ENCODE measurements around the gene AIFM2.
"Not testable (repeated sequence)": the region's sequence is repeated elsewhere in the genome, so short reads cannot be mapped to it uniquely, and the experiment has no call there.

AIFM2 gene

GRCh38 chr10:70145666-70146488 is 13.3 kb upstream of the AIFM2 start:
- DNase-seq: peak; percentile 27

GRCh38 chr10:70145166-70145665 is 12.6 kb upstream of the AIFM2 start:
- no peak for DNase-seq

DNA sequence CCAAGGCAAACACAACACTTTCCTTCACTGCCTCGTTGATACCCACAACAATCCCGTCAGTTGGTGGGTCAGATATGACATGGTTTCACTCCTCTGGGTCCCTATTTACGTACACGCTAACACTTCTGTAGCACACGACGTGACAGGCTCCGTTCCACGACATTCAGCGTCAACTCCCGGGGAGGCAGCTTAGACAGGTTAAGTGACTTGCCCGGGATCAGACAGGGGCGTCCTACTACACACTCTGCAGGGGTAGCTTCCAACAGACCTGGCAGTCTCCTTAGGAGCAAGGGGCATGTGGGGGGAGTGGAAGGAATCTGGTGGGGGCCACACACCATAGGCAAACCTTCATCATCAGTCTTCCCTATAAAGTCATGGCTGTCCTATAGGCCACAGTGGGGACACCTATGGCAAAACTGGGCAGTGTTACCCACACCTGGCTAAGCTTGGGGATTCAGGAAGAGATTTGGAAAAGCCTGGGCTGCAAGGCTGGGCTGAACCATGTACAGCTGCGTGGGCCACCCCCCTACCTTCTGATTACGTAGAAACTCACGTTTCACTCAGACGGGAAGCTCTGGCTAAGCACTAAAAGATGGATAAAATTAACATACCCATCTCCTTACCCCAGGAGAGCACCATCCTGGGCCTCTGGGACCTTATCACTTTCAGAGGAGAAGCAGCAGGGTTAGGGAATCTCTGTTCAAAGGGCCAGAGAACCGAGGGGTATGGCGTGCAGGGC is 11.9 kb upstream of the AIFM2 start:
- DNase-seq: no peak

- no peak for DNase-seq
Observed at GRCh38 chr10:70142555-70142954, 9.9 kb upstream of the AIFM2 start.

- no peak for DNase-seq
Observed at GRCh38 chr10:70140297-70140696, 7.7 kb upstream of the AIFM2 start.

DNA sequence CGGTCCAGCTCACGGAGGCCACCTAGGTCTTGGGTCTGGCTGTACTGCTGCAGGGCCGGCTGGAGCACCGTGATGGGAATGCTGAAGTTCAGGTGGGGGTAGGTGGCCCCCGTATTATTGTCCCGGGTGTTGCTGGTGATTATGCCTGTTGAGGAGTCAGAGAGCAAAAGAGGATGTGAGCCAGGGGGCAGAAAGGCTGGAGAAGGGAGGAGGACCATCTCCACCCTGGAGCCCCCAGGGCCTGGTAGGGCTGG is 7.3 kb upstream of the AIFM2 start:
- DNase-seq: no peak

DNA sequence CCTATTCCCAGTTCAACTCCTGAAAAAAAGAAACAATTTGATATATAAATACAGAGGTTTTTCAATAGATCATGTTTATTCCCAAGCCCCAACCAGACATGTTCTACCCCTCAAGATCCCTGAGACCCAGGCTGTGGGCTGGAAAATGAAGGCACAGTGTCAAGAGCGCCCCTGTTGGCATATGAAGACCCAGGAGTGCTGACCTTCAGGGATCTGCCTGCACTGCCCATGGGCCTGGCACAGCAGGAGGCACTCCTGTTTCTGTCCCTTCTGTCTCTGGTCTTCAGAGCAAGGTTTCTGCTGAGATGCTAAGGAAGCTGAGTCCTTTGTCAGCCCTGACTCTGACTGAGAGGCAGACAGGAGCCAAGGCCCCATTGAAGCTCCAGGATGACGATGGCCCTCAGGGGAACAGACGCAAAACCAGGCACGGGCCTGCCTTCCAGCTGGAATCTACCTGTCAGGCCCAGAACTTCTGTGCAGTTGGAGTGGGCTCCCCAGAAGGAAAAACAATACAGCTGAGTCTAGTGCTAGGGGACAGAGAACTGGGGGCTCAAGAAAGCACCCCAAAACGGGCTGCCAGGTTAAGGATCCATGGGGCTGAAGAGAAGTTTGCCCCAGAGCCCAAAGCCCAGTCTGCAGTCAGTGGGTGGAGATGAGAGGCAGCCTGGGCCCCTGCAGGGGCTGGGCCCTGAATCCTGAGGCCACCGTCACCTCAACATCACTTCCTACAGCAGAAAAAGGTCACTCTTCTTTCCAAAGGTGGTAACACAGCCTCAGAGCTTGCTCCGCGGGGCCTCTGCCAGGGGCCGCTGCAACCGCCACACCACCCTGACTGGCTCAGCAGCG is 6.7 kb upstream of the AIFM2 start:
- no peak for DNase-seq

GRCh38 chr10:70137927-70138883 is 5.6 kb upstream of the AIFM2 start:
- no peak for DNase-seq

DNA sequence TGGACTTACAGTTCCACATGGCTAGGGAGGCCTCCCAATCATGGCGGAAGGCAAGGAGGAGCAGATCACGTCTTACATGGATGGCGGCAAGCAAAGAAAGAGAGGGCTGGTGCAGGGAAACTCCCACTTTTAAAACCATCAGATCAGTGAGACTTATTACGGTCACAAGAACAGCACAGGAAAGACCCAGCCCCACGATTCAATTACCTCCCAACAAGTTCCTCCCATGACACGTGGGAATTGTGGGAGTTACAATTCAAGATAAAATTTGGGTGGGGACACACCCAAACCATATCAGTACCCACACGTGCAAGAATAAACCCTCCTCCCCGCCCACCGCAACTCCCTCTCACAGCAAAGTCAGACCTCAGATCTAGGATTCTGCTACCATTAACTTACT is 4.5 kb upstream of the AIFM2 start:
- DNase-seq: no peak

- no peak for DNase-seq
Observed at GRCh38 chr10:70135684-70136083, 3.1 kb upstream of the AIFM2 start.

GRCh38 chr10:70135046-70135445 is 2.4 kb upstream of the AIFM2 start:
- no peak for DNase-seq

- DNase-seq: no peak
Observed at GRCh38 chr10:70131560-70131937, 1.1 kb downstream of the AIFM2 start.

DNA sequence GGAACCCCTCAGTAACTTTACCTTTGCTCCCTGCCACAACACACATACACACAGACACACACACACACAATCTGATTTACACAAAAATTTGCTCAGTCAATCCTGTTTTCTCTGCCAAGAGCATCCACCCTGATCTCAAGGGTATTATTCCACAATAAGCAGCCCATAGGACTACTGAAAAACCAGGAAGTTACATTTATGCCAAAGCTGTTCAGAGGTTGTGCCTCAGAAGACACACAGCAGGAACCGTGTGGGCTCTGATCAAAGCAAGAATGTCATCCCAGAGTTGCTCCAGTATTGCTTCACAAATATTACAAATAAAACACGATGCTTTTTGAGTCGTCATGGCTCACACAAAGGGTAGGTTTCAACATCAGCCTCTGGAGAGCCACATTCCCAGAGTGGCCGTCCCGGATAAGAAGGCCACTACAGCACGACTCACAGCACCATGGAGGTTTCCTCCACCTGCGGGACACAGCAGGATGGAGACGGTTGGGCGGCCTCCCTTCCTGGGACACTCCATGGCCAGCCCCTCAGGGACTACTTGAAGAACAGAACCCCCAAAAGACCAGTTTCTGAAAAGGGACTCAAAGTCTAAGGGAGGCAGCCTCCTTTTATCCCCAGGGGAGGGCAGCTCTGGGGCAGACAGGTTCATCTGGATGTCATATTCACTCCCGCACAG is 1.6 kb downstream of the AIFM2 start:
- DNase-seq: no peak

- no peak for DNase-seq
Observed at GRCh38 chr10:70126700-70127395, 5.8 kb downstream of the AIFM2 start.

DNA sequence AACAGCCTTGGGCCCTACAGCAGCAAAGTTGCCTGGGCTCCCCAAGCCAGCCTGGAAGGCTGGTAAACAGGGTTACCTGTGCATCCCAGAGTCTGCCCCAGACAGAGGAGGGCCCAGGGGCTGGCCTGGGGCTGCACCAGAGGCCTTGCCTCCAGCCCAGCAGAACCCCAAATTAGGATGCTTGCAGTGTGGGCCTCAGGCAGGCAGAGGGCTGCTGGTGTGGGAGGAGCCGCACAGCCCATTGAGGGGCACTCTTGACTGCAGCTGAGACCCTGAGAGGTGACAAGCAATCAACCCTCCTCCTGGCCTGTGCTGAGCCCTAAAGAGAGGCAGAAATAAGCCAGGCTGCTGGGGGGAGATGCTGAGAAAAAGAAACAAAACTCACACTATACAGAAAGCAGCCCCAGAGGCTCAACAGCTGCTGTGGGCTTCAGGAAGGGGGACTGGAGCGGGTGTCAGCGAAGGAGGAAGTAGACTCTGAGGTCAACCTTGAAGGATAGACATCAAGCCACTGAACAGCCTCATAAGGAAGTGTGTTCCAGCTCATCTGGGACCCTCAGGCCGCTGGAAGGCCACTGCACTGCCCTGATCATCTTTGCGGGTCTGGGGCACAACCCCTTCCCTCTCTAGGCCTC is 6.6 kb downstream of the AIFM2 start:
- no peak for DNase-seq

- no peak for DNase-seq
Observed at GRCh38 chr10:70124918-70125317, 7.7 kb downstream of the AIFM2 start.

- DNase-seq: no peak
Observed at GRCh38 chr10:70124415-70124814, 8.2 kb downstream of the AIFM2 start.

GRCh38 chr10:70123817-70124216 is 8.8 kb downstream of the AIFM2 start:
- DNase-seq: no peak

DNA sequence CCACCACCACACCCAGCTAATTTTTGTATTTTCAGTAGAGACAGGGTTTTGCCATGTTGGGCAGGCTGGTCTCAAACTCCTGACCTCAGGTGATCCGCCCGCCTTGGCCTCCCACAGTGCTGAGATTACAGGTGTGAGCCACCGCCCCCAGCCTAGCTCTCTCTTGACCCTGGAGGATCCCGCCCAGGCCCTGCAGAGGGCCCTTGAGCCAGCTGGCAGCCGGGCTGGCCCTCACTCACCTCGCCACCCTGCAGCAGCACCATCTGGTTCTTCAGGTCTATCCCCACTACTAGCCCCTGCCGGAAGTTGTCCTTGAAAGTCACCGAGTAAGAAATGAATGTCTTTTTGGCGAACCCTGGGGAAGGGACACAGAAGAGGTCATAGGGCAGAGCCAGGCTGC is 9.5 kb downstream of the AIFM2 start:
- DNase-seq: not testable (repeated sequence)

DNA sequence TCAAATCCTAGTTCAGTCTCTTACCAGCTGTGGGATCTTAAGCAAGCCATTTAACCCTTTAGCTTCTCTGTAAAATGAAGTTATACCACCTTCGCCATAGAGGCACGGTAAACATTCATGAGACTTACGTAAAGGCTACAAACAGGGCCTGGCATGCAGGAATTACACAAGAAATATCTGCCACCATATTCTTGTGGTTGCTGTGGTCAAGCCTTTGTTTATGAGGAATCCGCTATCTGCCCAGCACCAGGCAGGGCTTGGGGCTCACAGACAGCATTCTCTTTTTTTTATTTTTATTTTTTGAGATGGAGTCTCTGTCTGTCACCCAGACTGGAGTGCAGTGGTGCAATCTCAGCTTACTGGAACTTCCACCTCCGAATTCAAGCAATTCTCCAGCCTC is 9.9 kb downstream of the AIFM2 start:
- DNase-seq: no peak
